Type B pancreatic cell (in vitro differentiated cells): Measurements from ENCODE around the gene RETREG2. TPM values are rescaled to one million over a fixed set of nuclear protein-coding genes. Genes with fewer than 3 reads are reported as not detected.

ENCODE experiments used
- DNase-seq: peaks from one replicate; pipeline ENCODE4 v3.0.0; 2021; ENCODE audit warnings: mixed read lengths; ENCODE audit not compliant: unreplicated experiment; ENCODE audit errors: extremely low spot score
- H3K27ac Mint-ChIP-seq: 2 replicates; pipeline ENCODE4 v1.8.0; 2021; ENCODE audit warnings: mild to moderate bottlenecking, mixed read lengths
- H3K27me3 Mint-ChIP-seq: 2 replicates; pipeline ENCODE4 v1.8.0; 2021; ENCODE audit warnings: mixed read lengths
- H3K36me3 Mint-ChIP-seq: 2 replicates; pipeline ENCODE4 v1.8.0; 2021; ENCODE audit warnings: mixed read lengths
- H3K4me1 Mint-ChIP-seq: one replicate; pipeline ENCODE4 v1.8.0; 2021; ENCODE audit warnings: mixed read lengths; ENCODE audit not compliant: unreplicated experiment
- H3K4me3 Mint-ChIP-seq: 2 replicates; pipeline ENCODE4 v1.8.0; 2021; ENCODE audit warnings: mild to moderate bottlenecking, mixed read lengths
- H3K9me3 Mint-ChIP-seq: 2 replicates; pipeline ENCODE4 v1.8.0; 2021; ENCODE audit warnings: mixed read lengths
- CTCF ChIP-seq: fragments of 200-600 bp; sonication (generic); conservative IDR thresholded peaks from 2 replicates; pipeline ENCODE4 v1.5.0; 2021; ENCODE audit warnings: antibody characterized with exemption, mild to moderate bottlenecking
- total RNA-seq: library from RNA; stranded (reverse); gene quantifications from 2 replicates; pipeline ENCODE4 v1.2.1, GENCODE V29; 2021; ENCODE audit warnings: low replicate concordance

The RETREG2 gene
- total RNA-seq, 1 donor from 2014 or later = 88.7 TPM

GRCh38 chr2:219213486-219214071, 35.5 kb downstream of the RETREG2 start:
- Mint-ChIP-seq H3K27me3 (no peaks in the 10 kb centered on the region), H3K36me3 (no peaks in the 10 kb centered on the region), H3K9me3 (no peaks in the 10 kb centered on the region), H3K4me1 (peaks cover 11% of the 10 kb centered on the region), H3K27ac (no peak overlapping the region), H3K4me3 (no peak overlapping the region)
- no peak for TF ChIP-seq CTCF
- no peak for DNase-seq

- Mint-ChIP-seq H3K4me1 (peaks cover 14% of the 10 kb centered on the region), H3K4me3 (no peak overlapping the region), H3K9me3 (no peaks in the 10 kb centered on the region), H3K27me3 (no peaks in the 10 kb centered on the region), H3K27ac (no peak overlapping the region), H3K36me3 (no peaks in the 10 kb centered on the region)
- no peak for TF ChIP-seq CTCF
- no peak for DNase-seq
Observed at GRCh38 chr2:219214141-219214540, 36.1 kb downstream of the RETREG2 start.

GRCh38 chr2:219214786-219215185, 36.7 kb downstream of the RETREG2 start:
- Mint-ChIP-seq H3K36me3 (peaks cover 3% of the 10 kb centered on the region), H3K4me1 (peaks cover 18% of the 10 kb centered on the region), H3K27ac (no peak overlapping the region), H3K27me3 (no peaks in the 10 kb centered on the region), H3K4me3 (no peak overlapping the region), H3K9me3 (no peaks in the 10 kb centered on the region)
- no peak for DNase-seq
- no peak for TF ChIP-seq CTCF

- Mint-ChIP-seq H3K4me3 (peak overlapping the region; percentile 22), H3K27me3 (no peaks in the 10 kb centered on the region), H3K4me1 (peaks cover 18% of the 10 kb centered on the region)
Observed at GRCh38 chr2:219215871-219216534, 37.9 kb downstream of the RETREG2 start.

GRCh38 chr2:219216535-219216915, 38.5 kb downstream of the RETREG2 start:
- Mint-ChIP-seq H3K4me3 (peak overlapping the region; percentile 67), H3K9me3 (no peaks in the 10 kb centered on the region), H3K36me3 (peaks cover 7% of the 10 kb centered on the region), H3K4me1 (peaks cover 18% of the 10 kb centered on the region), H3K27ac (peak overlapping the region; percentile 52), H3K27me3 (no peaks in the 10 kb centered on the region)
- no peak for TF ChIP-seq CTCF
- no peak for DNase-seq

More at GRCh38 chr2:219215871-219216534, 37.9 kb downstream of the RETREG2 start:
- no peak for DNase-seq
- no peak for TF ChIP-seq CTCF
- H3K9me3 Mint-ChIP-seq = no peaks in the 10 kb centered on the region
- peaks cover 3% of the 10 kb centered on the region for H3K36me3 Mint-ChIP-seq
- H3K27ac Mint-ChIP-seq = peak overlapping the region; percentile 52
